ENCODE measurements around the gene TTC28.

GRCh38 chr22:28132466-28132865 lies 547.2 kb downstream of the TTC28 start:
- TF ChIP-seq TAF1 (IDR thresholded peaks at IDR 0.05; ENCODE audit: low read depth) (no peak), EGR1 (IDR thresholded peaks at IDR 0.05) (no peak), EP300 (IDR thresholded peaks at IDR 0.05; ENCODE audit: borderline replicate concordance) (no peak), ZBTB7A (IDR thresholded peaks at IDR 0.05; ENCODE audit: low read depth) (no peak), RAD21 (IDR thresholded peaks at IDR 0.05; ENCODE audit: low read depth) (no peak), MAX (IDR thresholded peaks at IDR 0.05) (no peak), REST (IDR thresholded peaks at IDR 0.05; ENCODE audit: low read depth) (no peak), FOXM1 (IDR thresholded peaks at IDR 0.05; ENCODE audit: borderline replicate concordance, low read depth) (no peak), CREB1 (IDR thresholded peaks at IDR 0.05; ENCODE audit: low read depth) (no peak), TCF12 (IDR thresholded peaks at IDR 0.05; ENCODE audit: low read depth) (no peak), NFIC (IDR thresholded peaks at IDR 0.05) (no peak)
- TF ChIP-seq, protein P1, sequence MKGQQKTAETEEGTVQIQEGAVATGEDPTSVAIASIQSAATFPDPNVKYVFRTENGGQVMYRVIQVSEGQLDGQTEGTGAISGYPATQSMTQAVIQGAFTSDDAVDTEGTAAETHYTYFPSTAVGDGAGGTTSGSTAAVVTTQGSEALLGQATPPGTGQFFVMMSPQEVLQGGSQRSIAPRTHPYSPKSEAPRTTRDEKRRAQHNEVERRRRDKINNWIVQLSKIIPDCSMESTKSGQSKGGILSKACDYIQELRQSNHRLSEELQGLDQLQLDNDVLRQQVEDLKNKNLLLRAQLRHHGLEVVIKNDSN (IDR thresholded peaks at IDR 0.05), result no peak
